H1 (cell line): ENCODE results near the gene PLA2G1B. TPM values are rescaled to one million over a fixed set of nuclear protein-coding genes. Genes with fewer than 3 reads are reported as not detected.

Source experiments
- ASH2L ChIP-seq: fragments of 200-600, 300-600 bp; sonication (generic); IDR thresholded peaks from one replicate; pipeline ENCODE4 v1.7.1; 2017; ENCODE audit warnings: low read length
- BACH1 ChIP-seq: IDR thresholded peaks from 2 replicates; pipeline ENCODE4 v1.6.1; 2012; ENCODE audit warnings: low read length, improper control_type of control experiment
- BCL11A ChIP-seq, 2 experiments: IDR thresholded peaks; one replicate each; pipeline ENCODE4 v1.6.1; 2011; ENCODE audit warnings: low read depth in 2 of 2, low read length in 2 of 2, mild to moderate bottlenecking in 2 of 2
- BRCA1 ChIP-seq: IDR thresholded peaks from 2 replicates; pipeline ENCODE4 v1.6.1; 2012; ENCODE audit warnings: low read depth, low read length, improper control_type of control experiment
- CBX8 ChIP-seq: fragments of 300-800, 300-1000 bp; sonication (generic); IDR thresholded peaks from 2 replicates; pipeline ENCODE4 v1.7.1; 2016; ENCODE audit warnings: low read depth, low read length, borderline replicate concordance
- CHD1 ChIP-seq: IDR thresholded peaks from 2 replicates; pipeline ENCODE4 v1.6.1; 2012; ENCODE audit warnings: low read depth, low read length, improper control_type of control experiment
- CTBP2 ChIP-seq: IDR thresholded peaks from 2 replicates; pipeline ENCODE4 v1.7.0; 2011; ENCODE audit warnings: borderline replicate concordance, mild to moderate bottlenecking, moderate library complexity, mixed read lengths, low read length; ENCODE audit not compliant: insufficient read depth, insufficient read length
- HDAC2 ChIP-seq, 2 experiments: fragments of 300-600 bp in 1 of 2; sonication (generic) in 1 of 2; IDR thresholded peaks; 2 replicates each; pipeline ENCODE4 v1.6.1; 2011 to 2012; ENCODE audit warnings: low read depth in 2 of 2, low read length in 2 of 2, mild to moderate bottlenecking in 2 of 2, moderate library complexity in 2 of 2, borderline replicate concordance in 1 of 2, inconsistent platforms in 1 of 2
- JUN ChIP-seq: IDR thresholded peaks from 2 replicates; pipeline ENCODE4 v1.6.1; 2011; ENCODE audit warnings: low read depth, mild to moderate bottlenecking, improper control_type of control experiment, low read length
- JUND ChIP-seq: IDR thresholded peaks from 2 replicates; pipeline ENCODE4 v1.6.1; 2011; ENCODE audit warnings: mild to moderate bottlenecking, improper control_type of control experiment, low read length
- KDM4A ChIP-seq: IDR thresholded peaks from one replicate; pipeline ENCODE4 v1.7.1; 2012; ENCODE audit warnings: low read depth, mild to moderate bottlenecking, moderate library complexity, low read length, inconsistent platforms; ENCODE audit not compliant: severe bottlenecking
- KDM5A ChIP-seq: fragments of 200-600 bp; IDR thresholded peaks from 2 replicates; pipeline ENCODE4 v1.7.1; 2012; ENCODE audit warnings: mild to moderate bottlenecking, low read length, inconsistent platforms, mixed read lengths
- MAFK ChIP-seq: IDR thresholded peaks from 2 replicates; pipeline ENCODE4 v1.6.1; 2012; ENCODE audit warnings: low read depth, mild to moderate bottlenecking, improper control_type of control experiment, low read length
- POLR2A ChIP-seq, 2 experiments: IDR thresholded peaks; 1 replicate in 1 of 2; 2 replicates in 1 of 2; pipeline ENCODE4 v1.6.1; 2011; ENCODE audit warnings: low read depth in 2 of 2, low read length in 2 of 2, mild to moderate bottlenecking in 2 of 2; ENCODE audit errors: control extremely low read depth in 1 of 2
- POU5F1 ChIP-seq: IDR thresholded peaks from 2 replicates; pipeline ENCODE4 v1.6.1; 2011; ENCODE audit warnings: low read depth, mild to moderate bottlenecking, low read length, moderate library complexity
- SP1 ChIP-seq: IDR thresholded peaks from 2 replicates; pipeline ENCODE4 v1.6.1; 2011; ENCODE audit warnings: low read depth, low read length
- SRF ChIP-seq: IDR thresholded peaks from 2 replicates; pipeline ENCODE4 v1.6.1; 2011; ENCODE audit warnings: mild to moderate bottlenecking, low read depth, low read length, moderate library complexity
- TAF1 ChIP-seq: IDR thresholded peaks from 2 replicates; pipeline ENCODE4 v1.6.1; 2011; ENCODE audit warnings: mild to moderate bottlenecking, low read depth, low read length
- TAF7 ChIP-seq: optimal IDR thresholded peaks from 2 replicates; pipeline ENCODE3; 2011; ENCODE audit warnings: low read depth, mild to moderate bottlenecking, inconsistent platforms, low read length, moderate library complexity, borderline replicate concordance
- ZNF274 ChIP-seq: IDR thresholded peaks from 2 replicates; pipeline ENCODE4 v1.7.0; 2012; ENCODE audit warnings: low read length, borderline replicate concordance; ENCODE audit errors: extremely low read depth
- polyA plus RNA-seq, 7 experiments: library from polyadenylated mRNA; depleted of rRNA in 3 of 7; stranded (reverse) in 5 of 7; unstranded in 2 of 7; fragments of >200 nt in 5 of 7; fragments of 200-250 nt in 2 of 7; gene quantifications; 1 replicate in 5 of 7; 2 replicates in 1 of 7; 4 replicates in 1 of 7; pipeline versions ENCODE4 v1.2.1 to v1.2.3, GENCODE V29; 2011 to 2013; ENCODE audit warnings: missing spikeins in 2 of 7, mixed read lengths in 2 of 7
- total RNA-seq: library from RNA; stranded (reverse); fragmentation: NEBNext Ultra II Directional; extraction: Animal tissue kit (Norgen Biotek cat#: 25700); gene quantifications from 2 replicates; pipeline ENCODE4 v1.2.1, GENCODE V29; 2021
- TF ChIP-seq, protein P1 (sequence below), 3 experiments: IDR thresholded peaks; 1 replicate in 2 of 3; 2 replicates in 1 of 3; pipeline versions ENCODE4 v1.5.1 to v1.6.1; 2011; ENCODE audit warnings: low read length in 3 of 3, mild to moderate bottlenecking in 3 of 3, inconsistent platforms in 2 of 3, low read depth in 1 of 3, moderate library complexity in 1 of 3; ENCODE audit not compliant: insufficient read depth in 1 of 3; ENCODE audit errors: control extremely low read depth in 1 of 3

Gene PLA2G1B
- total and polyA plus RNA-seq, 2 of the 8 experiments (the other 6 are each of a cell fraction or from before 2014, with no cell fraction given) = not detected

DNA sequence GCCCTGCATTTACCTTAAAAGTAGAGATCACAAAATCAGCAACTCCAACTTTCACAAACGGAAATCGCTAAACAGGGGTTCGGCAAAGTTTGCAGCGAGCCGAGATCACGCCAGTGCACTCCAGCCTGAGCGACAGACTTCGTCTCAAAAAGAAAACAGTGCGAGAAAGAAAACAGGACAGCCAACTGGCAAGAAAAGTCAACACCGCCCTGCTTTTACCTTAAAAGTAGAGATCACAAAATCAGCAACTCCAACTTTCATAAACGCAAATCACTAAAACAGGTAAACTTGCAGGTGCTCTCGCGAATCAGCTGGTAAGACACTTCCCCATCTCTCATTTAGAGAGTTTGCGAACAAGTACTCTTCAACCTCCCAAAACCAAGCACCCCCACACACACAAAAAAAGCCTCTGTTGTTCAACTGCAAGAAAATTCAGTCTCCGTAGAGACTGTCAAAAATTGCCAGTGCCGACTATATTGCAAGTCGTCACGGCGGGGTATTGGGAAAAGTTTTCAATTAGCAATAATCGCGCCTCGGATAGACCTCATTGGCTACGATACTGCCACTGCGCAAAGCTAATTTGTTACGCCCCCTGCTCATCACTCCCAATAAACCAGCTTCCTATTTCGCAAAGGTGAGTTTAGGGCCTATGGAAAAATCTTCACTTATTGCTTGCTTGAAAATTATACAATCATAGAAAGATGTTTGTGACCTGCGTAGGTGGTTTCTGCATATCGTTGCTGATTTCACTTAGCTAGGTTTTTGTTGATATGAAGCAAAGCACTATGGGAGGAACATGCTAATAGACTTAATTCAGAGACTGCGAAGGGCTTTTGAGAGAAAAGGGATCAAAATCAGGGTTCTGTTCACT, 34.7 kb downstream of the PLA2G1B start, which contains the start of gene RNU4-1 (continued):
- TF ChIP-seq HDAC2 (IDR thresholded peaks at IDR 0.05; ENCODE audit: borderline replicate concordance in 1 of 2, low read depth in 2 of 2, low read length in 2 of 2) (peak in 1 of 2 experiments; percentile 88; a peak in 1 of 4 replicates), POU5F1 (peak; percentile 64; the same call in 1 of the 2 replicates), SRF (no peak), KDM4A (no peak), SP1 (peak; percentile 95), POLR2A (IDR thresholded peaks at IDR 0.05; ENCODE audit: control extremely low read depth in 1 of 2, low read depth in 2 of 2, low read length in 2 of 2) (peak; percentile 100), TAF7 (peak; percentile 100), CBX8 (no peak), MAFK (no peak), CHD1 (no peak), KDM5A (no peak), TAF1 (peak; percentile 22; the same call in 1 of the 2 replicates), ASH2L (peak; percentile 32), CTBP2 (no peak), BCL11A (IDR thresholded peaks at IDR 0.05; ENCODE audit: low read depth in 2 of 2, low read length in 2 of 2) (peak in 1 of 2 experiments; percentile 1), JUN (no peak), BACH1 (no peak), BRCA1 (no peak), ZNF274 (no peak), JUND (peak; percentile 79)
- TF ChIP-seq, protein P1, sequence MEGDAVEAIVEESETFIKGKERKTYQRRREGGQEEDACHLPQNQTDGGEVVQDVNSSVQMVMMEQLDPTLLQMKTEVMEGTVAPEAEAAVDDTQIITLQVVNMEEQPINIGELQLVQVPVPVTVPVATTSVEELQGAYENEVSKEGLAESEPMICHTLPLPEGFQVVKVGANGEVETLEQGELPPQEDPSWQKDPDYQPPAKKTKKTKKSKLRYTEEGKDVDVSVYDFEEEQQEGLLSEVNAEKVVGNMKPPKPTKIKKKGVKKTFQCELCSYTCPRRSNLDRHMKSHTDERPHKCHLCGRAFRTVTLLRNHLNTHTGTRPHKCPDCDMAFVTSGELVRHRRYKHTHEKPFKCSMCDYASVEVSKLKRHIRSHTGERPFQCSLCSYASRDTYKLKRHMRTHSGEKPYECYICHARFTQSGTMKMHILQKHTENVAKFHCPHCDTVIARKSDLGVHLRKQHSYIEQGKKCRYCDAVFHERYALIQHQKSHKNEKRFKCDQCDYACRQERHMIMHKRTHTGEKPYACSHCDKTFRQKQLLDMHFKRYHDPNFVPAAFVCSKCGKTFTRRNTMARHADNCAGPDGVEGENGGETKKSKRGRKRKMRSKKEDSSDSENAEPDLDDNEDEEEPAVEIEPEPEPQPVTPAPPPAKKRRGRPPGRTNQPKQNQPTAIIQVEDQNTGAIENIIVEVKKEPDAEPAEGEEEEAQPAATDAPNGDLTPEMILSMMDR (IDR thresholded peaks at IDR 0.05; ENCODE audit: control extremely low read depth in 1 of 3, insufficient read depth in 1 of 3, low read depth in 1 of 3, low read length in 3 of 3) = no peak
